SK-N-SH (cell line): ENCODE data around the gene ABCA1. TPM values are rescaled to one million over a fixed set of nuclear protein-coding genes. Genes with fewer than 3 reads are reported as not detected.

Source experiments
- CTCF ChIA-PET: fragments of 300-600, 350-600 bp; formaldehyde crosslinking; extraction: SDS; loops from one replicate; lab custom pipeline; 2021; lab: Yijun Ruan, JAX
- POLR2A ChIA-PET: fragments of 350-600 bp; sonication (Branson Sonifier 250); formaldehyde crosslinking; extraction: SDS; loops from one replicate; lab custom pipeline; 2020; ENCODE audit warnings: antibody characterized with exemption, inconsistent platforms; lab: Yijun Ruan, JAX
- DNase-seq: peaks from one replicate; pipeline ENCODE4 v3.0.0; 2012
- H2AFZ ChIP-seq: fragments of 200-600 bp; sonication (generic); 2 replicates; pipeline ENCODE4 v1.8.1; 2016; ENCODE audit warnings: antibody characterized with exemption, mild to moderate bottlenecking, low read depth
- H3F3A ChIP-seq: fragments of 200-600 bp; sonication (generic); replicated peaks from 2 replicates; pipeline ENCODE3; 2016; ENCODE audit warnings: antibody characterized with exemption, mild to moderate bottlenecking; ENCODE audit not compliant: insufficient read depth
- H3K27ac ChIP-seq, 2 experiments: fragments of 200-500 bp in 1 of 2; fragments of 200-600 bp in 1 of 2; sonication (Bioruptor generic) in 1 of 2; sonication (generic), shearing (Covaris generic) in 1 of 2; 2 replicates each; pipeline versions ENCODE4 v1.5.1 to v1.6.1; 2014 to 2016; ENCODE audit warnings: low read depth in 2 of 2, inconsistent platforms in 1 of 2, low read length in 1 of 2, mild to moderate bottlenecking in 1 of 2, mixed read lengths in 1 of 2
- H3K27me3 ChIP-seq: fragments of 200-600 bp; sonication (generic), shearing (Covaris generic); 2 replicates; pipeline ENCODE4 v1.6.1; 2016; ENCODE audit warnings: mixed run types; ENCODE audit not compliant: insufficient read depth
- H3K36me3 ChIP-seq, 2 experiments: fragments of 200-500 bp in 1 of 2; fragments of 200-600 bp in 1 of 2; sonication (Bioruptor generic) in 1 of 2; sonication (generic) in 1 of 2; replicated peaks in 1 of 2; 2 replicates each; pipeline versions ENCODE3 to v1.5.1; 2014 to 2016; ENCODE audit warnings: low read length in 1 of 2, mild to moderate bottlenecking in 1 of 2; ENCODE audit not compliant: insufficient read depth in 2 of 2, control insufficient read depth in 1 of 2
- H3K4me1 ChIP-seq, 2 experiments: fragments of 200-500 bp in 1 of 2; fragments of 200-600 bp in 1 of 2; sonication (Bioruptor generic) in 1 of 2; sonication (generic), shearing (Covaris generic) in 1 of 2; 2 replicates each; pipeline versions ENCODE4 v1.5.1 to v1.6.1; 2014 to 2016; ENCODE audit warnings: low read depth in 1 of 2, low read length in 1 of 2, mixed run types in 1 of 2; ENCODE audit not compliant: insufficient read depth in 2 of 2, control insufficient read depth in 1 of 2
- H3K4me2 ChIP-seq: fragments of 200-600 bp; sonication (generic), shearing (Covaris generic); 2 replicates; pipeline ENCODE4 v1.6.1; 2017; ENCODE audit warnings: mixed run types
- H3K4me3 ChIP-seq, 2 experiments: fragments of 200-500 bp in 1 of 2; fragments of 200-600 bp in 1 of 2; sonication (Bioruptor generic) in 1 of 2; sonication (generic), shearing (Covaris generic) in 1 of 2; 2 replicates each; pipeline versions ENCODE4 v1.5.1 to v1.8.1; 2014 to 2016; ENCODE audit warnings: low read depth in 2 of 2, inconsistent platforms in 1 of 2, low read length in 1 of 2, mild to moderate bottlenecking in 1 of 2, mixed read lengths in 1 of 2, moderate library complexity in 1 of 2
- H3K79me2 ChIP-seq: fragments of 200-600 bp; sonication (generic); 2 replicates; pipeline ENCODE4 v1.8.1; 2017; ENCODE audit warnings: mild to moderate bottlenecking; ENCODE audit not compliant: insufficient read depth
- H3K9ac ChIP-seq: fragments of 200-600 bp; sonication (generic); 2 replicates; pipeline ENCODE4 v1.6.1; 2017; ENCODE audit warnings: mixed run types
- H3K9me2 ChIP-seq: fragments of 200-600 bp; sonication (generic); 2 replicates; pipeline ENCODE4 v1.6.1; 2017; ENCODE audit warnings: mixed run types
- H3K9me3 ChIP-seq: fragments of 200-600 bp; sonication (generic); 2 replicates; pipeline ENCODE4 v1.6.1; 2017; ENCODE audit warnings: mixed run types, mild to moderate bottlenecking, moderate library complexity
- H4K20me1 ChIP-seq: fragments of 200-600 bp; sonication (generic); 2 replicates; pipeline ENCODE4 v1.6.1; 2017; ENCODE audit warnings: mild to moderate bottlenecking, mixed run types; ENCODE audit not compliant: insufficient read depth
- CHD2 ChIP-seq: fragments of 150-350 bp; IDR thresholded peaks from 2 replicates; pipeline ENCODE4 v1.6.1; 2018; ENCODE audit warnings: low read length; ENCODE audit not compliant: partially characterized antibody
- EP300 ChIP-seq, 2 experiments: IDR thresholded peaks; 2 replicates each; pipeline versions ENCODE4 v1.4.0 to v1.6.1; 2012; ENCODE audit warnings: borderline replicate concordance in 1 of 2, low read depth in 1 of 2, low read length in 1 of 2
- EZH2phosphoT487 ChIP-seq: fragments of 200-600 bp; sonication (generic); IDR thresholded peaks from 2 replicates; pipeline ENCODE4 v1.6.1; 2017; ENCODE audit warnings: low read depth, mixed run types, mild to moderate bottlenecking, antibody characterized with exemption, moderate library complexity, borderline replicate concordance
- FOSL2 ChIP-seq: IDR thresholded peaks from 2 replicates; pipeline ENCODE4 v1.4.0; 2012; ENCODE audit warnings: low read depth, mild to moderate bottlenecking, moderate library complexity, borderline replicate concordance
- GABPA ChIP-seq: IDR thresholded peaks from 2 replicates; pipeline ENCODE4 v1.4.0; 2012; ENCODE audit warnings: low read depth, mild to moderate bottlenecking
- GATA2 ChIP-seq: sonication (generic); formaldehyde crosslinking; IDR thresholded peaks from 2 replicates; pipeline ENCODE4 v1.5.0; 2020; ENCODE audit warnings: mild to moderate bottlenecking, missing genetic modification reagents
- POLR2AphosphoS5 ChIP-seq: IDR thresholded peaks from 2 replicates; pipeline ENCODE4 v1.6.1; 2012; ENCODE audit warnings: low read depth, low read length
- RAD21 ChIP-seq: IDR thresholded peaks from 2 replicates; pipeline ENCODE4 v1.6.1; 2012; ENCODE audit warnings: mild to moderate bottlenecking, low read length
- RFX5 ChIP-seq: IDR thresholded peaks from 2 replicates; pipeline ENCODE4 v1.6.1; 2012; ENCODE audit warnings: mild to moderate bottlenecking, improper control_type of control experiment, low read length
- RXRA ChIP-seq: IDR thresholded peaks from 2 replicates; pipeline ENCODE4 v1.4.0; 2012; ENCODE audit warnings: low read depth, mild to moderate bottlenecking, borderline replicate concordance
- SIN3A ChIP-seq: IDR thresholded peaks from 2 replicates; pipeline ENCODE4 v1.6.1; 2012; ENCODE audit warnings: low read depth, mild to moderate bottlenecking, low read length, moderate library complexity, borderline replicate concordance
- SMC3 ChIP-seq: IDR thresholded peaks from 2 replicates; pipeline ENCODE4 v1.6.1; 2012; ENCODE audit warnings: low read depth, low read length, improper control_type of control experiment
- TEAD4 ChIP-seq: IDR thresholded peaks from 2 replicates; pipeline ENCODE4 v1.4.0; 2012; ENCODE audit warnings: mild to moderate bottlenecking, borderline replicate concordance; ENCODE audit not compliant: insufficient read depth
- YY1 ChIP-seq: IDR thresholded peaks from 2 replicates; pipeline ENCODE4 v1.4.0; 2012; ENCODE audit warnings: low read depth, mild to moderate bottlenecking
- WGBS: methylation state at CpG from one replicate; pipeline ENCODE4 v1.1.6; 2017; ENCODE audit warnings: low lambda C conversion rate; 5-methylcytosine and 5-hydroxymethylcytosine counted together
- polyA plus RNA-seq, 3 experiments: library from polyadenylated mRNA; depleted of rRNA; stranded (reverse); fragments of >200 nt; gene quantifications; 2 replicates each; pipeline ENCODE4 v1.2.3, GENCODE V29; 2012
- TF ChIP-seq, protein P1 (sequence below): IDR thresholded peaks from 2 replicates; pipeline ENCODE4 v1.4.0; 2012; ENCODE audit warnings: low read depth, borderline replicate concordance
- TF ChIP-seq, protein P2 (sequence below): IDR thresholded peaks from 2 replicates; pipeline ENCODE4 v1.4.0; 2012; ENCODE audit warnings: low read depth
- TF ChIP-seq, protein P3 (sequence below): IDR thresholded peaks from 2 replicates; pipeline ENCODE4; 2012
- TF ChIP-seq, protein P4 (sequence below): fragments of 150-350 bp; IDR thresholded peaks from 2 replicates; pipeline ENCODE4 v1.6.1; 2017; ENCODE audit warnings: antibody characterized with exemption, low read length, low read depth, borderline replicate concordance
- TF ChIP-seq, protein P5 (sequence below): IDR thresholded peaks from 2 replicates; pipeline ENCODE4 v1.4.0; 2012; ENCODE audit warnings: low read depth, borderline replicate concordance

The ABCA1 gene
- polyA plus RNA-seq, 1 of the 3 experiments (the other 2 are of a cell fraction): 5.3 TPM

- H3K9me3 ChIP-seq: no peaks in the 10 kb centered on the region
- CTCF ChIA-PET: interaction anchor here (1.6 to 3.2 kb wide), 3 partner anchors 20 to 573 kb away, joined by 3 to 23 read pairs (median 6); no protein-coding TSS in a partner anchor
- H3K4me2 ChIP-seq: no peak overlapping the region
- no peaks in the 10 kb centered on the region for H3K27me3 ChIP-seq
- POLR2A ChIA-PET: no interaction called here
- TF ChIP-seq GATA2 (CRISPR knock-in tag) (no peak), TEAD4 (no peak), CHD2 (no peak), EP300 (IDR thresholded peaks at IDR 0.05; ENCODE audit: borderline replicate concordance in 1 of 2, low read depth in 1 of 2, low read length in 1 of 2) (no peak), GABPA (no peak), FOSL2 (no peak), YY1 (no peak), POLR2AphosphoS5 (no peak), RAD21 (no peak), EZH2phosphoT487 (no peak), SIN3A (no peak), SMC3 (no peak), RFX5 (no peak), RXRA (no peak)
- TF ChIP-seq, protein P1, sequence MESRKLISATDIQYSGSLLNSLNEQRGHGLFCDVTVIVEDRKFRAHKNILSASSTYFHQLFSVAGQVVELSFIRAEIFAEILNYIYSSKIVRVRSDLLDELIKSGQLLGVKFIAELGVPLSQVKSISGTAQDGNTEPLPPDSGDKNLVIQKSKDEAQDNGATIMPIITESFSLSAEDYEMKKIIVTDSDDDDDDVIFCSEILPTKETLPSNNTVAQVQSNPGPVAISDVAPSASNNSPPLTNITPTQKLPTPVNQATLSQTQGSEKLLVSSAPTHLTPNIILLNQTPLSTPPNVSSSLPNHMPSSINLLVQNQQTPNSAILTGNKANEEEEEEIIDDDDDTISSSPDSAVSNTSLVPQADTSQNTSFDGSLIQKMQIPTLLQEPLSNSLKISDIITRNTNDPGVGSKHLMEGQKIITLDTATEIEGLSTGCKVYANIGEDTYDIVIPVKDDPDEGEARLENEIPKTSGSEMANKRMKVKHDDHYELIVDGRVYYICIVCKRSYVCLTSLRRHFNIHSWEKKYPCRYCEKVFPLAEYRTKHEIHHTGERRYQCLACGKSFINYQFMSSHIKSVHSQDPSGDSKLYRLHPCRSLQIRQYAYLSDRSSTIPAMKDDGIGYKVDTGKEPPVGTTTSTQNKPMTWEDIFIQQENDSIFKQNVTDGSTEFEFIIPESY: no peak
- TF ChIP-seq, protein P2, sequence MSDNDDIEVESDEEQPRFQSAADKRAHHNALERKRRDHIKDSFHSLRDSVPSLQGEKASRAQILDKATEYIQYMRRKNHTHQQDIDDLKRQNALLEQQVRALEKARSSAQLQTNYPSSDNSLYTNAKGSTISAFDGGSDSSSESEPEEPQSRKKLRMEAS: no peak
- TF ChIP-seq, protein P3, sequence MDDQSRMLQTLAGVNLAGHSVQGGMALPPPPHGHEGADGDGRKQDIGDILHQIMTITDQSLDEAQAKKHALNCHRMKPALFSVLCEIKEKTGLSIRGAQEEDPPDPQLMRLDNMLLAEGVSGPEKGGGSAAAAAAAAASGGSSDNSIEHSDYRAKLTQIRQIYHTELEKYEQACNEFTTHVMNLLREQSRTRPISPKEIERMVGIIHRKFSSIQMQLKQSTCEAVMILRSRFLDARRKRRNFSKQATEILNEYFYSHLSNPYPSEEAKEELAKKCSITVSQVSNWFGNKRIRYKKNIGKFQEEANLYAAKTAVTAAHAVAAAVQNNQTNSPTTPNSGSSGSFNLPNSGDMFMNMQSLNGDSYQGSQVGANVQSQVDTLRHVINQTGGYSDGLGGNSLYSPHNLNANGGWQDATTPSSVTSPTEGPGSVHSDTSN: no peak
- TF ChIP-seq, protein P4, sequence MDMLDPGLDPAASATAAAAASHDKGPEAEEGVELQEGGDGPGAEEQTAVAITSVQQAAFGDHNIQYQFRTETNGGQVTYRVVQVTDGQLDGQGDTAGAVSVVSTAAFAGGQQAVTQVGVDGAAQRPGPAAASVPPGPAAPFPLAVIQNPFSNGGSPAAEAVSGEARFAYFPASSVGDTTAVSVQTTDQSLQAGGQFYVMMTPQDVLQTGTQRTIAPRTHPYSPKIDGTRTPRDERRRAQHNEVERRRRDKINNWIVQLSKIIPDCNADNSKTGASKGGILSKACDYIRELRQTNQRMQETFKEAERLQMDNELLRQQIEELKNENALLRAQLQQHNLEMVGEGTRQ: no peak
- TF ChIP-seq, protein P5, sequence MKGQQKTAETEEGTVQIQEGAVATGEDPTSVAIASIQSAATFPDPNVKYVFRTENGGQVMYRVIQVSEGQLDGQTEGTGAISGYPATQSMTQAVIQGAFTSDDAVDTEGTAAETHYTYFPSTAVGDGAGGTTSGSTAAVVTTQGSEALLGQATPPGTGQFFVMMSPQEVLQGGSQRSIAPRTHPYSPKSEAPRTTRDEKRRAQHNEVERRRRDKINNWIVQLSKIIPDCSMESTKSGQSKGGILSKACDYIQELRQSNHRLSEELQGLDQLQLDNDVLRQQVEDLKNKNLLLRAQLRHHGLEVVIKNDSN: no peak
- DNase-seq: no peak
- peaks cover 0 to 20% of the 10 kb centered on the region in 2 experiments; a peak in 2 of 4 replicates for H3K4me1 ChIP-seq
- no peak overlapping the region for H2AFZ ChIP-seq
- H3K79me2 ChIP-seq: no peaks in the 10 kb centered on the region
- H3K4me3 ChIP-seq: no peak overlapping the region
- H3K27ac ChIP-seq: no peak overlapping the region
- H3F3A ChIP-seq: no peaks in the 10 kb centered on the region
- no peak overlapping the region for H3K9ac ChIP-seq
- no peaks in the 10 kb centered on the region for H3K9me2 ChIP-seq
- H4K20me1 ChIP-seq: no peaks in the 10 kb centered on the region
- 97% methylated on average over 2 of the region's 2 CpGs for WGBS
- peaks cover 0 to 9% of the 10 kb centered on the region in 2 experiments for H3K36me3 ChIP-seq
Observed at GRCh38 chr9:104842698-104843097, 85.3 kb downstream of the ABCA1 start.
